Trophoblast cell (in vitro differentiated cells and primary cell): Measurements from ENCODE around the gene CFAP20DC.

Source experiments
- DNase-seq, 2 donors: peaks; one replicate each; pipeline ENCODE4 v3.0.0-alpha.2; 2016
- H2AFZ ChIP-seq: 2 replicates; pipeline ENCODE4 v1.6.1; 2013; ENCODE audit warnings: low read length, moderate library complexity, mild to moderate bottlenecking; ENCODE audit not compliant: insufficient read depth, poor library complexity
- H2AK5ac ChIP-seq: 2 replicates; pipeline ENCODE4 v1.6.1; 2013; ENCODE audit warnings: mild to moderate bottlenecking, low read length
- H2BK120ac ChIP-seq: 2 replicates; pipeline ENCODE4 v1.6.1; 2013; ENCODE audit warnings: low read length, mild to moderate bottlenecking, moderate library complexity; ENCODE audit not compliant: insufficient read depth, poor library complexity
- H2BK12ac ChIP-seq: 2 replicates; pipeline ENCODE4 v1.6.1; 2013; ENCODE audit warnings: mild to moderate bottlenecking, low read length, moderate library complexity
- H2BK5ac ChIP-seq: 2 replicates; pipeline ENCODE4 v1.6.1; 2013; ENCODE audit warnings: low read length, low read depth, moderate library complexity, mild to moderate bottlenecking; ENCODE audit not compliant: poor library complexity
- H3K14ac ChIP-seq: 2 replicates; pipeline ENCODE4 v1.6.1; 2013; ENCODE audit warnings: mild to moderate bottlenecking, low read length
- H3K18ac ChIP-seq: 2 replicates; pipeline ENCODE4 v1.6.1; 2013; ENCODE audit warnings: mild to moderate bottlenecking, low read length
- H3K23ac ChIP-seq: 2 replicates; pipeline ENCODE4 v1.6.1; 2013; ENCODE audit warnings: low read length
- H3K27ac ChIP-seq: 2 replicates; pipeline ENCODE4 v1.5.1; 2013; ENCODE audit warnings: low read depth, mild to moderate bottlenecking, inconsistent platforms, low read length, moderate library complexity
- H3K27me3 ChIP-seq: 2 replicates; pipeline ENCODE4 v1.6.1; 2013; ENCODE audit warnings: inconsistent platforms, mild to moderate bottlenecking, low read length, moderate library complexity; ENCODE audit not compliant: insufficient read depth
- H3K36me3 ChIP-seq, 2 experiments: 1 replicate in 1 of 2; 2 replicates in 1 of 2; pipeline ENCODE4 v1.6.1; 2013; ENCODE audit warnings: low read length in 2 of 2, mild to moderate bottlenecking in 2 of 2, moderate library complexity in 1 of 2; ENCODE audit not compliant: insufficient read depth in 2 of 2, control insufficient read depth in 1 of 2
- H3K4ac ChIP-seq: 2 replicates; pipeline ENCODE4 v1.6.1; 2013; ENCODE audit warnings: low read depth, mild to moderate bottlenecking, low read length, moderate library complexity
- H3K4me1 ChIP-seq, 2 experiments: 1 replicate in 1 of 2; 2 replicates in 1 of 2; pipeline ENCODE4 v1.6.1; 2013; ENCODE audit warnings: low read length in 2 of 2, mild to moderate bottlenecking in 2 of 2, moderate library complexity in 1 of 2; ENCODE audit not compliant: insufficient read depth in 2 of 2, control insufficient read depth in 1 of 2
- H3K4me2 ChIP-seq: 2 replicates; pipeline ENCODE4 v1.6.1; 2013; ENCODE audit warnings: inconsistent platforms, mild to moderate bottlenecking, low read length, moderate library complexity
- H3K4me3 ChIP-seq: 2 replicates; pipeline ENCODE4 v1.5.1; 2013; ENCODE audit warnings: mild to moderate bottlenecking, low read depth, low read length, inconsistent platforms
- H3K79me1 ChIP-seq: one replicate; pipeline ENCODE4 v1.6.1; 2013; ENCODE audit warnings: low read length
- H3K79me2 ChIP-seq: 2 replicates; pipeline ENCODE4 v1.6.1; 2013; ENCODE audit warnings: low read length, mild to moderate bottlenecking; ENCODE audit not compliant: control insufficient read depth, insufficient read depth, poor library complexity
- H3K9ac ChIP-seq: 2 replicates; pipeline ENCODE4 v1.6.1; 2013; ENCODE audit warnings: mild to moderate bottlenecking, low read length
- H3K9me3 ChIP-seq: 2 replicates; pipeline ENCODE4 v1.6.1; 2013; ENCODE audit warnings: low read depth, mild to moderate bottlenecking, control low read depth, inconsistent platforms, low read length; ENCODE audit not compliant: insufficient read depth
- H4K12ac ChIP-seq: 2 replicates; pipeline ENCODE4 v1.6.1; 2013; ENCODE audit warnings: low read depth, mild to moderate bottlenecking, low read length, moderate library complexity
- H4K8ac ChIP-seq: 2 replicates; pipeline ENCODE4 v1.6.1; 2013; ENCODE audit warnings: low read depth, mild to moderate bottlenecking, low read length, moderate library complexity
- H4K91ac ChIP-seq: one replicate; pipeline ENCODE4 v1.6.1; 2013; ENCODE audit warnings: low read depth, mild to moderate bottlenecking, low read length, moderate library complexity
- WGBS: extraction: QIAGEN DNeasy Blood & Tissue Kit; methylation state at CpG from one replicate; pipeline ENCODE4 v1.1.7; 2013; ENCODE audit warnings: missing lambda C conversion rate; ENCODE audit not compliant: insufficient read length, insufficient coverage; ENCODE audit errors: extremely low coverage; 5-methylcytosine and 5-hydroxymethylcytosine counted together

The CFAP20DC gene

GRCh38 chr3:58835086-58835485 lies 214.7 kb downstream of the CFAP20DC start:
- H3K4me1 ChIP-seq = no peaks in the 10 kb centered on the region
- no peak overlapping the region for H2BK120ac ChIP-seq
- DNase-seq = peak in 1 of 2 donors; percentile 44

GRCh38 chr3:58833491-58833890 lies 216.3 kb downstream of the CFAP20DC start:
- Histone ChIP-seq H3K9me3 (no peaks in the 10 kb centered on the region), H3K36me3 (no peaks in the 10 kb centered on the region), H4K8ac (no peak overlapping the region), H3K23ac (no peak overlapping the region), H2BK120ac (no peak overlapping the region), H2AK5ac (no peak overlapping the region), H3K4me2 (no peak overlapping the region), H3K4me1 (no peaks in the 10 kb centered on the region), H2BK5ac (no peak overlapping the region), H3K14ac (no peak overlapping the region), H2AFZ (no peak overlapping the region), H4K12ac (no peak overlapping the region), H2BK12ac (no peak overlapping the region), H3K18ac (no peak overlapping the region), H4K91ac (no peak overlapping the region), H3K27me3 (no peaks in the 10 kb centered on the region), H3K4ac (no peak overlapping the region), H3K79me2 (no peaks in the 10 kb centered on the region), H3K4me3 (no peak overlapping the region), H3K9ac (no peak overlapping the region), H3K27ac (no peak overlapping the region), H3K79me1 (no peaks in the 10 kb centered on the region)
- no peak for DNase-seq
- no CpG with 5 or more reads among the region's 1 CpG for WGBS

More at GRCh38 chr3:58835086-58835485, 214.7 kb downstream of the CFAP20DC start:
- WGBS = no CpG with 5 or more reads among the region's 3 CpGs
- no peak overlapping the region for H2AK5ac ChIP-seq
- no peak overlapping the region for H4K12ac ChIP-seq
- H3K36me3 ChIP-seq = no peaks in the 10 kb centered on the region
- H3K14ac ChIP-seq = no peak overlapping the region
- no peak overlapping the region for H2BK5ac ChIP-seq
- H3K27ac ChIP-seq = no peak overlapping the region
- H3K79me2 ChIP-seq = no peaks in the 10 kb centered on the region
- no peaks in the 10 kb centered on the region for H3K27me3 ChIP-seq
- no peak overlapping the region for H4K91ac ChIP-seq
- no peak overlapping the region for H3K4me2 ChIP-seq
- H2BK12ac ChIP-seq = no peak overlapping the region
- no peak overlapping the region for H2AFZ ChIP-seq
- no peak overlapping the region for H3K4ac ChIP-seq
- H3K18ac ChIP-seq = no peak overlapping the region
- H3K23ac ChIP-seq = no peak overlapping the region
- H4K8ac ChIP-seq = no peak overlapping the region
- no peak overlapping the region for H3K9ac ChIP-seq
- H3K4me3 ChIP-seq = no peak overlapping the region
- H3K9me3 ChIP-seq = no peaks in the 10 kb centered on the region
- no peaks in the 10 kb centered on the region for H3K79me1 ChIP-seq

DNA sequence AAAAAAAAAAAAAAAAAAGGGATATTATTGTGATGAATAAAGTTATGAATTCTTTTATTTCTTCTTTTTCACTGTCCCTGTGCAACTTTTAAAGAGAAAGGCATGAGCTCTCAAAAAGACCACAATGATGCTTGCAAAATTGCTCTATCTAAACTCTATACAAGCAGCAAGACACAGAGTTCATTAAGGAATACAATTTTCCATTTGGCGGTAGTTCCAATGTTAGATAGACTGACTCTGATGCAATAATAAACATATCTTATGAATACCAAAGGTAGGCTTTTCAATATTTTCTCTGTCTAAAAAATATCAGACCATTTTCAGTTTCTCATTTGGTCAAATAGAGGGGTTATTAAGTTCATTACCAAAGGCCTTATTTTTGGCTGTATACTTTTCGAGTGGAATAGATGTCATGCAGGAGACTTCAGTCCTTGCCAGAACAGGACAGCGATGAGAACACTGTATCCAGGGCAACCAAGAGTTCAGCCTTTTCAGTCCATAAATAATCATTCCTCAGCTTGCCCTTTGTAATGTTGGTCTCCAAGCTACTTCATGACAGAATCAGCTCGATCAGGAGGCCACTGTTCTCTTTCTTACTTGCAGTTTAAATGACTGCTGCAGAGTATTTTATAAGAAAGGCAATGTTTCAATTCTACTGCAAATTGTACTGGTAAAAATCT lies 220.4 kb downstream of the CFAP20DC start:
- H3K23ac ChIP-seq = no peak overlapping the region
- H3K18ac ChIP-seq = no peak overlapping the region
- H4K8ac ChIP-seq = no peak overlapping the region
- H3K27ac ChIP-seq = no peak overlapping the region
- no peak overlapping the region for H3K4me3 ChIP-seq
- H3K79me2 ChIP-seq = no peaks in the 10 kb centered on the region
- no peak overlapping the region for H3K14ac ChIP-seq
- H4K12ac ChIP-seq = no peak overlapping the region
- no peak overlapping the region for H2BK120ac ChIP-seq
- H3K9ac ChIP-seq = no peak overlapping the region
- no peak overlapping the region for H3K4ac ChIP-seq
- WGBS = no CpG with 5 or more reads among the region's 4 CpGs
- no peak overlapping the region for H3K4me2 ChIP-seq
- DNase-seq = no peak
- H3K9me3 ChIP-seq = no peaks in the 10 kb centered on the region
- H3K36me3 ChIP-seq = no peaks in the 10 kb centered on the region
- no peak overlapping the region for H2BK12ac ChIP-seq
- H3K4me1 ChIP-seq = no peaks in the 10 kb centered on the region
- no peaks in the 10 kb centered on the region for H3K27me3 ChIP-seq
- no peaks in the 10 kb centered on the region for H3K79me1 ChIP-seq
- H4K91ac ChIP-seq = no peak overlapping the region
- H2AK5ac ChIP-seq = no peak overlapping the region
- no peak overlapping the region for H2BK5ac ChIP-seq
- H2AFZ ChIP-seq = no peak overlapping the region

DNA sequence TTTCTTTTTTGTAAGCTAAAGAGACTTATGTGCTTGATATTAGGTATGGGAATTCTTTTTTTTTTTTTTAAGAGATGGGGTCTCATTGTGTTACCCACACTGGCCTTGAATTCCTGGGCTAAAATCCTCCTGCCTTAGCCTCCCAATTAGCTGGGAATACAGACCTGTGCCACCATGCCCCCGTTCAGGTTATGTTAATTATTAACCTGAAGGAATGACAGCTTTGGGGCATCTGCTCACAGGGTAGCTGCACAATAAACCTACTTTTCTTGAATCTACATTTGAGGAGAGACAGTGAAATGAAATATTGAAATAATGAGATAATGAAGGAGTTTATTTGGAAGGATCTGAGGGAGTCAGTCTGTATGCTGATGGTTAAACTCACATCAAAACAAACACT lies 225.0 kb downstream of the CFAP20DC start:
- H3K4me3 ChIP-seq = no peak overlapping the region
- no peak overlapping the region for H3K4ac ChIP-seq
- H2BK120ac ChIP-seq = no peak overlapping the region
- no CpG with 5 or more reads among the region's 1 CpG for WGBS
- no peaks in the 10 kb centered on the region for H3K36me3 ChIP-seq
- H4K91ac ChIP-seq = no peak overlapping the region
- H3K18ac ChIP-seq = no peak overlapping the region
- no peaks in the 10 kb centered on the region for H3K79me1 ChIP-seq
- no peaks in the 10 kb centered on the region for H3K4me1 ChIP-seq
- no peaks in the 10 kb centered on the region for H3K79me2 ChIP-seq
- H2BK12ac ChIP-seq = no peak overlapping the region
- no peaks in the 10 kb centered on the region for H3K9me3 ChIP-seq
- no peak overlapping the region for H4K12ac ChIP-seq
- no peak overlapping the region for H2AK5ac ChIP-seq
- H3K27me3 ChIP-seq = no peaks in the 10 kb centered on the region
- no peak overlapping the region for H4K8ac ChIP-seq
- no peak overlapping the region for H3K14ac ChIP-seq
- no peak overlapping the region for H2AFZ ChIP-seq
- no peak overlapping the region for H3K4me2 ChIP-seq
- no peak overlapping the region for H3K23ac ChIP-seq
- no peak overlapping the region for H3K9ac ChIP-seq
- no peak for DNase-seq
- H2BK5ac ChIP-seq = no peak overlapping the region
- H3K27ac ChIP-seq = no peak overlapping the region
